ENCODE results near the gene SYNRG.
"Not testable (repeated sequence)": the region's sequence is repeated elsewhere in the genome, so short reads cannot be mapped to it uniquely, and the experiment has no call there.

SYNRG gene

DNA sequence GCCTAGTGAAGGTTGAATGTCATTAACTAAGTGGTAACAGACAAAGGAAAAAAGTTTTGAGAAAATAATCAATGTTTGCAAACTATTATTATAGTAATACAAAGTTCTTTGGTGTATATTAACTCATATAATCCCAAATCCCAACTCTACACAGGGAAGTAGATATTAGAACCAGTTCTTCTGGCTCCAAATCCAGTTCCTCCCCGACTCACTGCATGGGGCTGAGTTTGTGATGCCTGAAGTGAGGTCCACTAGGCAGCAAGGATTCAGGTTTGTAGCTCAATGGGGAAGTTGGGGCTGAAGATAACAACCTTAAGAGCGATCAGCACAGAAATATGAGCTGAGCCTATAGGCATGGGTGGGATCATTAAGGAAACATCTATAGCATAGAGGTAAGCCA is 5.6 kb upstream of the SYNRG start:
- no peak for DNase-seq (ENCODE audit: low spot score)
- TF ChIP-seq, protein P1, sequence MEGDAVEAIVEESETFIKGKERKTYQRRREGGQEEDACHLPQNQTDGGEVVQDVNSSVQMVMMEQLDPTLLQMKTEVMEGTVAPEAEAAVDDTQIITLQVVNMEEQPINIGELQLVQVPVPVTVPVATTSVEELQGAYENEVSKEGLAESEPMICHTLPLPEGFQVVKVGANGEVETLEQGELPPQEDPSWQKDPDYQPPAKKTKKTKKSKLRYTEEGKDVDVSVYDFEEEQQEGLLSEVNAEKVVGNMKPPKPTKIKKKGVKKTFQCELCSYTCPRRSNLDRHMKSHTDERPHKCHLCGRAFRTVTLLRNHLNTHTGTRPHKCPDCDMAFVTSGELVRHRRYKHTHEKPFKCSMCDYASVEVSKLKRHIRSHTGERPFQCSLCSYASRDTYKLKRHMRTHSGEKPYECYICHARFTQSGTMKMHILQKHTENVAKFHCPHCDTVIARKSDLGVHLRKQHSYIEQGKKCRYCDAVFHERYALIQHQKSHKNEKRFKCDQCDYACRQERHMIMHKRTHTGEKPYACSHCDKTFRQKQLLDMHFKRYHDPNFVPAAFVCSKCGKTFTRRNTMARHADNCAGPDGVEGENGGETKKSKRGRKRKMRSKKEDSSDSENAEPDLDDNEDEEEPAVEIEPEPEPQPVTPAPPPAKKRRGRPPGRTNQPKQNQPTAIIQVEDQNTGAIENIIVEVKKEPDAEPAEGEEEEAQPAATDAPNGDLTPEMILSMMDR (IDR thresholded peaks at IDR 0.05; ENCODE audit: borderline replicate concordance, control extremely low read depth, extremely low read depth, insufficient read depth, missing control alignments), result no peak
- in situ Hi-C loops (cut with MboI; ENCODE audit: low sequenced_read_pairs, unreplicated experiment), result no loop called here

DNA sequence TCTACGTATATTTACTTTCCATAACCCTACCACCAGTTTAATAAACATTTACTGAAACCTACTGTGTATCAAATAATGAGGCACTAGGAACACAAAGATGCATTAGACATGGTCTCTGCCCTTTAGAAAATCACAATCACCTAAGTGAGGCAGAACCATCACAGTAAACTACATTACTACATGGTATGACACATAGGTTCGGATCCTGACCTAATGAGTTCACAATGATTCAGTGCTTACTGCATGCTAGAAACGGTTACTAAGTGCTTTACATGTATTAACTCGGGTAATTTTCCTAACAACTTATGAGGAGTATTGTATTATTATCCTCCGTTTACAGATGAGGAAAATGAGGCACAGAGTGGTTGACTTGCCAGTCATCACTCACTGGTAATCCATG is 5.2 kb upstream of the SYNRG start:
- TF ChIP-seq, protein P1 (IDR thresholded peaks at IDR 0.05; ENCODE audit: borderline replicate concordance, control extremely low read depth, extremely low read depth, insufficient read depth, missing control alignments), result no peak
- in situ Hi-C loops (cut with MboI; ENCODE audit: low sequenced_read_pairs, unreplicated experiment), result no loop called here
- DNase-seq (ENCODE audit: low spot score), result no peak

DNA sequence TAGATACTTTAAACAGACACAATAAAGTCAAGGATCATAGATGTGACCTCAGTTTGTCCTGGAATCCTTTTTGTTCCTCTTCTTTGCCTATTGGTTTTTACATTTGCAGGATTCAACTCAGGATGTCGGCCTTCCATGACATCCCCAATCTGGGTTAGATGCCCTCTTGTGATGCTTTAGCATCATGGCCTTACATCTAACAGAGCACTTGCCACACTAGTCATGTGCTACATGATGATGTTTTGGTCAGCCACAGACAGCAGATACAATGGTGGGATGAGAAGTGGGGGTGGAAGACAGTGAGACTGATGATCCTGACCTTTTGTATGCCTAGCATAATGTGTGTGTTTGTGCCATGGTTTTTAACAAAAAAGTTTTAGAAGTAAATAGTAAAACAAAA is 1.8 kb upstream of the SYNRG start:
- no peak for DNase-seq (ENCODE audit: low spot score)
- in situ Hi-C loops (cut with MboI; ENCODE audit: low sequenced_read_pairs, unreplicated experiment), result no loop called here
- TF ChIP-seq, protein P1 (IDR thresholded peaks at IDR 0.05; ENCODE audit: borderline replicate concordance, control extremely low read depth, extremely low read depth, insufficient read depth, missing control alignments), result no peak

DNA sequence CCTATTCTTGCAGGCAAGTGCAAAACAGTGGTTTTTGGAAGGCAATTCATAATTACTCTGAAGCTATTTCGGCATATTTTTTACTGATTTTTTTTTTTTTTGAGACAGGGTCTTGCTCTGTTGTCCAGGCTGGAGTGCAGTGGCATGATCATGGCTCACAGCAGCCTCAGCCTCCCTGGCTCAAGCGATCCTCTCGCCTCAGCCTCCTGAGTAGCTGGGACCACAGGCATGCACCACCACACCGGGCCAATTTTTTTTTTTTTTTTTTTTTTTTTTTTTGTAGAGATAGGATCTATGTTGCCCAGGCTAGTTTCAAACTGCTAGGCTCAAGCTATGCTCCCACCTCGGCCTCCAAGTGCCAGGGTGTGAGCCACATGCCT is 813 bp upstream of the SYNRG start:
- DNase-seq (ENCODE audit: low spot score); in situ Hi-C loops (cut with MboI; ENCODE audit: low sequenced_read_pairs, unreplicated experiment): not testable (repeated sequence)

DNA sequence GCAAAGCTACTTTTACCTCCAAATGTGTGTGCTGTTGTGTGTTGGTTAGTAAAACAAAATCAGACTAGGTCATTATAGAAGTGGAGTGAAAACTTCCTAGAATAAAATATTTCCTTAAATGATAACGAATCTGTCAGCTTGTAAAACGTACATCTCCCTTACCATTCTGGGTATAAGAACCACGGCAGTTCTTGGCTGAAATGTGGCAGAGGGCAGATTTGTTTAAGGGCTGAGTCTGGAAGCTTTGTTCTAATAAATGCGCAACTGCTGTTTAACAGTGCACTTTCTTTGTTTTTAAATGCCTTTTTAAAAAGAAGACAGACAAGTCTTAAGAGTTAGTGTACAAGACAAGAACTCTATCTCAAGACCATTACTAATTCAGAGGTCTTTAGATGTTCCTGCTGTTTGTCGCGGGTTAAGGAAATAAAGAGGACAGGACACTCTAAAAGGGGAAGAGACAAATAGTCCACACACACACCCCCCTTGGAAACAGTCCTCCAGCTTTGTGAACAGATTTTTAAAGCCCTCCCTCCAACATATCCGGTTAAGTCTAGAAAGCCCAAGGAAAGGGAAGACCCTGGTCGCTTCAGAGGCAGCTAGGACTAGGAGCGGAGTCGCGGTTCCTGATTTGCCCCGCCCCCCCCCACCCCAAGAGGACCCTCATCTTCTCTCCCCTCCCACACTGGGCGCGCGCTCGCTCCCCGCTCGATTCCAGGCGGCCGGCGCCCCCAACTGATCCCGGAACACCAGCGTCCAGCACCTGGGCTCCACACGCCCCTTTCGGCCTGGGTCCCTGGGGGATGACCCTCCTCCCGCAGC is 658 bp downstream of the SYNRG start:
- in situ Hi-C loops (cut with MboI; ENCODE audit: low sequenced_read_pairs, unreplicated experiment), result no loop called here
- TF ChIP-seq, protein P1 (IDR thresholded peaks at IDR 0.05; ENCODE audit: borderline replicate concordance, control extremely low read depth, extremely low read depth, insufficient read depth, missing control alignments), result no peak
- DNase-seq (ENCODE audit: low spot score), result peak; percentile 18

DNA sequence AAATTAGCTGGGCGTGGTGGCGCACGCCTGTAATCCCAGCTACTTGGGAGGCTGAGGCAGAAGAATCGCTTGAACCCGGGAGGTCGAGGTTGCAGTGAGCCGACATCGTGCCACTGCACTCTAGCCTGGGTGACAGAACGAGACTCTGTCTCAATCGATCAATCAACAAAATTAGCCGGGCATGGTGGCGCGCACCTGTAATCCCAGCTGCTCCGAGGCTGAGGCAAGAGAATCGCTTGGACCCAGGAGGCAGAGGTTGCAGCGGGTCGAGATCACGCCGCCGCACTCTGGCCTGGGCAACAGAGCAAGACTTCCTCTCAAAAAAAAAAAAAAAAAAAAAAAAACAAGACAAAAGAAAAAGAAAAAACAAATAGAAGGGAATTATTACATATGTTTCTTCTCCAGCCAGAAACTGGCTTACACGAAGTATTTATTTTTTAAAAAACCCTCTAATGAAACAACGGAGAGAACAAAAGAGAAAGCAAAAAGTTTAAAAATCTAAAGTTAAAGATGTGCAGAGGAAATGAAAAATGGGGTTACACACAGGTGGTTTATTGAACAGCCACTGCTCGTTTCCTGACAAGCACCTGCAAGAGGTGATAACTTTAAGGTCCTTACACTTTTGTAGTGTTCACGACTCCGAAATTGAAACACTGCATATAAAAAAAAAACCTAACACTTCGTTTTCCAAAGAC is 1.4 kb downstream of the SYNRG start:
- in situ Hi-C loops (cut with MboI; ENCODE audit: low sequenced_read_pairs, unreplicated experiment), result no loop called here
- TF ChIP-seq, protein P1 (IDR thresholded peaks at IDR 0.05; ENCODE audit: borderline replicate concordance, control extremely low read depth, extremely low read depth, insufficient read depth, missing control alignments), result no peak
- peak; percentile 49 for DNase-seq (ENCODE audit: low spot score)

Measured in GM13976 (cell line).